ENCODE measurements around the gene TACR3.
"Not testable (repeated sequence)": the region's sequence is repeated elsewhere in the genome, so short reads cannot be mapped to it uniquely, and the experiment has no call there.

TACR3 gene

DNA sequence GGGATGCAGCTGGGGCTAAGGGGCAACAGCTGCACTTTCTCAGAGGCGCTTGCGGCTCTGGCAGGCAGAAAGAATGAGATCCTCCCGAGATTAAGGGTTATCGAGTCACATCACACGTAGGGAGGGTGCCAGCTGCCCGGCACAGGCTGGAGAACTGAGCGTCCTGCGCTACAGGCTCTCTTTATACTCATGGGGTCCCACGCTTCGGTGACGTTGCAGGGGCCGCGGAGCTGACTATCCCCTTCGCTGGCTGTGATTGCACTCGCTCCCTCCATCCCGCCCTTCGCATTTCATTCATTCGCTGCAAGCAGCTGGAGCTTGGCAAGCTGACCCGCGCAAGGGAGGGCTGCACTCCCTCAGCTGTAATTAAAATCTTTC, at the start of gene TACR3:
TACR3 (minus strand) TSS at position 156 of the 378 bp plus-strand sequence. CDS start 310 bp downstream, outside the sequence.
- DNase-seq (ENCODE audit: low read depth), result no peak

DNA sequence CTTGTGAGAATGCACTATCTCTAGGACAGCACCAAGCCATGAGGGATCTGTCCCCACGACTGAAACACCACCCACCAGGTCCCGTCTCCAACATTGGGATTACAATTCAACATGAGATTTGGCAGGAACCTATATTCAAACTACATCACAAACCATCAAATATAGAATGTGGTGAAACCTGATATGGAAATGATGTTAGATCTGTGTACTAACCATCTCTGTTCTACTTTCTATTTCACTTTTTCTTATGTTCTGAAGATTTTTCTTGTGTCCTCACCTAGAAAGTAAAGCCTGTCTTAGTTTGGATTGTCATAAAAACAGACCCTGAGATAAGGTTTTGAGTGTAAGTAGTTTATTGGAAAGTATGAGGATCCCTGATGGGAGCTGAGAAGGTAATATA, 37.8 kb upstream of the TACR3 start:
- no peak for DNase-seq (ENCODE audit: low read depth)

GRCh38 chr4:103756741-103757140, 37.0 kb upstream of the TACR3 start:
- DNase-seq (ENCODE audit: low read depth), result no peak

DNA sequence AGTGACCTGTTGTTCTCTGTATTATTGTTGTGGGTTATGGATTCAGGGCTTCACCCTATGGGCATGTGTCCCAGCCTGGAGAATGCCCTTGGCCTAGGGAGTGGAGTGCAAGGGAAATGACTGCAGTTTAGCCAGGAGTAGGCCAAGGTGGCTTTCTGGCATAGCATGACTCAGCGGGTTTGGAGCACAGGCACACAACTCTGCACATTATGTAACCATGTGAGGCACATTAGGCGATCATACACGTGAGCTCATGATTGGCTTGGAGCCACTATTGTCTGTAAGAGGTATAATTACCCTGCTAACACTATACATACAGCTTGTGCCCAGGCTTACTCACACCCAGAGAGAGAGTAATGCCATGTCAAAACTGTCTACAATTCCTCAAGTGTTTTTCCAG, 35.1 kb upstream of the TACR3 start:
- DNase-seq (ENCODE audit: low read depth), result no peak

GRCh38 chr4:103753868-103754653, 34.3 kb upstream of the TACR3 start:
- no peak for DNase-seq (ENCODE audit: low read depth)

DNA sequence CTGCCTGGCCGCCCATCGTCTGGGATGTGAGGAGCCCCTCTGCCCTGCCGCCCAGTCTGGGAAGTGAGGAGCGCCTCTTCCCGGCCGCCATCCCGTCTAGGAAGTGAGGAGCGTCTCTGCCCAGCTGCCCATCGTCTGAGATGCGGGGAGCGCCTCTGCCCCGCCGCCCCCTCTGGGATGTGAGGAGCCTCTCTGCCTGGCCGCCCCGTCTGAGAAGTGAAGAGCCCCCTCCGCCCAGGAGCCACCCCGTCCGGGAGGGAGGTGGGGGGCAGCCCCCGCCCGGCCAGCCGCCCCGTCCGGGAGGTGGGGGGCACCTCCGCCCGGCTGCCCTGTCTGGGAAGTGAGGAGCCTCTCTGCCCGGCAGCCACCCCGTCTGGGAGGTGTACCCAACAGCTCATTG, 3.4 kb upstream of the TACR3 start:
- DNase-seq (ENCODE audit: low read depth), result not testable (repeated sequence)

- no peak for DNase-seq (ENCODE audit: low read depth)
Measured at GRCh38 chr4:103721251-103721650, 1.5 kb upstream of the TACR3 start.

- DNase-seq (ENCODE audit: low read depth), result no peak
Measured at GRCh38 chr4:103720661-103721060, 876 bp upstream of the TACR3 start.

GRCh38 chr4:103719105-103719829, 518 bp downstream of the TACR3 start:
- DNase-seq (ENCODE audit: low read depth), result no peak

GRCh38 chr4:103692615-103693014, 27.2 kb downstream of the TACR3 start:
- no peak for DNase-seq (ENCODE audit: low read depth)

- DNase-seq (ENCODE audit: low read depth), result no peak
Measured at GRCh38 chr4:103673983-103674382, 45.8 kb downstream of the TACR3 start.

DNA sequence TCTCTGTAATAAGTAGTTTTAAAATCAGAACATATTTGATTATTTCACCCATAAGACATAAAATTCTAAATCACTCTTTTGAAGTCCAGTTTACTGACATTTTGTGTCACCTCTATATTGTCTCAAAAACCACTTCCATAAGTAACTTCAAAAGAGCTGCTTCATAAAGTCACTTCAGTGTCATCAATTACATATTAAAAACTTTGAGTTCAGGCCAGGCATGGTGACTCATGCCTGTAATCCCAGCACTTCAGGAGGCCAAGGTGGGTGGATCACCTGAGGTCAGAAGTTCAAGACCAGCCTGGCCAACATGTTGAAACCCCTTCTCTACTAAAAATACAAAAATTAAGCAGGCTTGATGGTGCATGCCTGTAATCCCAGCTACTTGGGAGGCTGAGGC, 53.0 kb downstream of the TACR3 start:
- DNase-seq (ENCODE audit: low read depth), result not testable (repeated sequence)

GRCh38 chr4:103664436-103665075, 55.2 kb downstream of the TACR3 start:
- DNase-seq (ENCODE audit: low read depth), result no peak

GRCh38 chr4:103648541-103648940, 71.2 kb downstream of the TACR3 start:
- DNase-seq (ENCODE audit: low read depth), result no peak

DNA sequence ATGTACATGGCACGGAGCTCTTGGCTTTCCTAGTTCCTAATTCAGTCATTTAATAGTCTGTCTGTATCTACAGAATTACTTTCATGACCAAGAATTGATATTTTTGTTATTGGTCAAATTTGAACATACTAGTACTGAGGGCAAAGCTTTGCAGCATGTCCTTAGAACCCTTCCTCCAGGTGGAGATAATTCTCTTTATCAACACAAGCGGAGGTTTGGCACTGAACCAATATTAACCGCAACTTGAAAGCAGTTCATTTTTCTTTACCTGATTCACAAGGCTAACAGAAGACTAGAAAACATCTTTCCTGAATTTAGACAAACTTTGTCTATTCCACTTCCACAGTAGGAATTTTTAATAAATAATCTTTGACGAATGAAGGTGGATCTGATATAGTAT, 73.8 kb downstream of the TACR3 start:
- no peak for DNase-seq (ENCODE audit: low read depth)

- DNase-seq (ENCODE audit: low read depth), result no peak
Measured at GRCh38 chr4:103634236-103634635, 85.5 kb downstream of the TACR3 start.

DNA sequence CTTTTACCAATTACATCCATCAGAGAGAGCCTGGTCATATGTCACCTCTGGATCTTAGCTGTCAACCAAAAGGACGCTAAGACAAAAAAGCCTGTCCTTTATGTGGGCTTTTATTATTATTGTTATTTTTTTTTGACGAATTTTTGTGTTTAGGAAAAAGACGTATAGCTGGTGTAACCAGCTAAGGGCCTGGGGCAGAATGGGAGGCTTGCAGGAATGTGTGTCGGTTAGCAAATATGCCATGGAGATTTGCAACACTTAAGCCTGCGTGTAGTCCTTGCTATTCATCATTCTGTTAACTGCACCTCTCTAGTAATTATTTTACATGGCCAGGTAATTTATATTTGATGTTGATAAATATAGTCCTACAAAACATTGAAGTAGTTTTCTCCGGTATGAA, 93.5 kb downstream of the TACR3 start:
- no peak for DNase-seq (ENCODE audit: low read depth)

- DNase-seq (ENCODE audit: low read depth), result no peak
Measured at GRCh38 chr4:103591841-103592240, 127.9 kb downstream of the TACR3 start.

DNA sequence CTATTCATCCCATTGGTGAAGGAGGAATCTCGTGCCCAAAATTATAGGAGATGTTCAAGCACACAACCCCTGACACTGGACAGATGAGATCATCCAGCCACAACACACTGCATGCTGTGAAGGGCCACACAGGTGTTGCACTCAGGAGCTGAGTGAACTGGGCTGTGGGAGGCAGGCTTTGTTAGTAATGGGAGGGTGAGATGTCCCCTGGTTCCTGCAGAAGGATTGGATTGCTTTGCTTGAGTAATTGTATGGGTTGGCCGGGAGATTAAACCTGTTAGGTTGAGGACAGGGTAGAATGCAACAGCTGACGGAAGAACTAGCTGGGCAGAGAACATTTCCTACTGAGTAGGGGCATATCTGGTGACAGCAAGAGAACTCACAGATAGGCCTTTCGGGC, 152.2 kb downstream of the TACR3 start:
- DNase-seq (ENCODE audit: low read depth), result no peak

DNA sequence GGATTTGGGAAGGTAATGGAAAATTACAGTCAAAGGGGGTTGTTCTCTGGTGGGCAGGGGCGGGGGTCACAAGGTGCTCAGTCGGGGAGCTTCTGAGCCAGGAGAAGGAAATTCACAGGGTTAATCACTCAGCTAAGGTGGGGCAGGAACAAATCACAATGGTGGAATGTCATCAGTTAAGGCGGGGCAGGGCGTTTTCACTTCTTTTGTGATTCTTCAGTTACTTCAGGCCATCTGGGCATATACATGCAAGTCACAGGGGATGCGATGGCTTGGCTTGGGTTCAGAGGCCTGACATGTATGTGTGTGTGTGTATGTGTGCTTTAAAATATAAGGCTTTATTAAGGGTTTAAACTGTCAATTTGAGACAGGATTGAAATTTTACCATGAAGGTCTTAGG, 160.6 kb downstream of the TACR3 start:
- DNase-seq (ENCODE audit: low read depth), result not testable (repeated sequence)

All from stimulated activated CD8-positive, alpha-beta memory T cell treated with anti-CD3 and anti-CD28 coated beads, Interleukin-12 subunit alpha, Interleukin-12 subunit beta, amount 100 ng/mL, for 4 hours (primary cell).